SK-N-SH (cell line): ENCODE results near the gene DHX29.

ENCODE experiments used
- TF ChIP-seq, protein P1 (sequence below): IDR thresholded peaks from 2 replicates; pipeline ENCODE4 v1.4.0; 2012; ENCODE audit warnings: low read depth, borderline replicate concordance
- TF ChIP-seq, protein P2 (sequence below): fragments of 200-600 bp; sonication (generic); IDR thresholded peaks from 2 replicates; pipeline ENCODE4 v1.6.1; 2017; ENCODE audit warnings: antibody characterized with exemption, mild to moderate bottlenecking, moderate library complexity
- TF ChIP-seq, protein P3 (sequence below): IDR thresholded peaks from 2 replicates; pipeline ENCODE4 v1.6.1; 2012; ENCODE audit warnings: mild to moderate bottlenecking, low read depth, low read length, moderate library complexity

DNA sequence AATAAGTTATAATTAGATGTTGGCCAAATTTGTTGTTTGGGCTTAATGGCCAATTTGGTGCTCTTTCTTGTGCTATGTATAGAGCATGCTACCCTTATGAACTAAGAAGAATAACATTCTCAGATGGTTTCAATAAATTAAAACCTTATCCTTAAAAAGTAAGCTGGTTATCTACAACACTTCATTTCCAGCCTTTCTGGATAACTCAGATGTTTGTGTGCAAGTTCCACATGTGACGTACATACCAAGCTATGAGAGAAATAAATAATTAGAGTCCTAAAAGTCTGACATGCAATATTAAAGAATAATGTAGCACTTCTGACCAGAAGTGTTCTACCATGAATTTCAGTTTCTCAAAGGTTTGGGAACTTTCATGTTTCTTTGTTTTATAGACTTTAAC, 12.0 kb upstream of the DHX29 start:
- TF ChIP-seq, protein P1, sequence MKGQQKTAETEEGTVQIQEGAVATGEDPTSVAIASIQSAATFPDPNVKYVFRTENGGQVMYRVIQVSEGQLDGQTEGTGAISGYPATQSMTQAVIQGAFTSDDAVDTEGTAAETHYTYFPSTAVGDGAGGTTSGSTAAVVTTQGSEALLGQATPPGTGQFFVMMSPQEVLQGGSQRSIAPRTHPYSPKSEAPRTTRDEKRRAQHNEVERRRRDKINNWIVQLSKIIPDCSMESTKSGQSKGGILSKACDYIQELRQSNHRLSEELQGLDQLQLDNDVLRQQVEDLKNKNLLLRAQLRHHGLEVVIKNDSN: no peak
- TF ChIP-seq, protein P2, sequence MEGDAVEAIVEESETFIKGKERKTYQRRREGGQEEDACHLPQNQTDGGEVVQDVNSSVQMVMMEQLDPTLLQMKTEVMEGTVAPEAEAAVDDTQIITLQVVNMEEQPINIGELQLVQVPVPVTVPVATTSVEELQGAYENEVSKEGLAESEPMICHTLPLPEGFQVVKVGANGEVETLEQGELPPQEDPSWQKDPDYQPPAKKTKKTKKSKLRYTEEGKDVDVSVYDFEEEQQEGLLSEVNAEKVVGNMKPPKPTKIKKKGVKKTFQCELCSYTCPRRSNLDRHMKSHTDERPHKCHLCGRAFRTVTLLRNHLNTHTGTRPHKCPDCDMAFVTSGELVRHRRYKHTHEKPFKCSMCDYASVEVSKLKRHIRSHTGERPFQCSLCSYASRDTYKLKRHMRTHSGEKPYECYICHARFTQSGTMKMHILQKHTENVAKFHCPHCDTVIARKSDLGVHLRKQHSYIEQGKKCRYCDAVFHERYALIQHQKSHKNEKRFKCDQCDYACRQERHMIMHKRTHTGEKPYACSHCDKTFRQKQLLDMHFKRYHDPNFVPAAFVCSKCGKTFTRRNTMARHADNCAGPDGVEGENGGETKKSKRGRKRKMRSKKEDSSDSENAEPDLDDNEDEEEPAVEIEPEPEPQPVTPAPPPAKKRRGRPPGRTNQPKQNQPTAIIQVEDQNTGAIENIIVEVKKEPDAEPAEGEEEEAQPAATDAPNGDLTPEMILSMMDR: no peak
- TF ChIP-seq, protein P3, sequence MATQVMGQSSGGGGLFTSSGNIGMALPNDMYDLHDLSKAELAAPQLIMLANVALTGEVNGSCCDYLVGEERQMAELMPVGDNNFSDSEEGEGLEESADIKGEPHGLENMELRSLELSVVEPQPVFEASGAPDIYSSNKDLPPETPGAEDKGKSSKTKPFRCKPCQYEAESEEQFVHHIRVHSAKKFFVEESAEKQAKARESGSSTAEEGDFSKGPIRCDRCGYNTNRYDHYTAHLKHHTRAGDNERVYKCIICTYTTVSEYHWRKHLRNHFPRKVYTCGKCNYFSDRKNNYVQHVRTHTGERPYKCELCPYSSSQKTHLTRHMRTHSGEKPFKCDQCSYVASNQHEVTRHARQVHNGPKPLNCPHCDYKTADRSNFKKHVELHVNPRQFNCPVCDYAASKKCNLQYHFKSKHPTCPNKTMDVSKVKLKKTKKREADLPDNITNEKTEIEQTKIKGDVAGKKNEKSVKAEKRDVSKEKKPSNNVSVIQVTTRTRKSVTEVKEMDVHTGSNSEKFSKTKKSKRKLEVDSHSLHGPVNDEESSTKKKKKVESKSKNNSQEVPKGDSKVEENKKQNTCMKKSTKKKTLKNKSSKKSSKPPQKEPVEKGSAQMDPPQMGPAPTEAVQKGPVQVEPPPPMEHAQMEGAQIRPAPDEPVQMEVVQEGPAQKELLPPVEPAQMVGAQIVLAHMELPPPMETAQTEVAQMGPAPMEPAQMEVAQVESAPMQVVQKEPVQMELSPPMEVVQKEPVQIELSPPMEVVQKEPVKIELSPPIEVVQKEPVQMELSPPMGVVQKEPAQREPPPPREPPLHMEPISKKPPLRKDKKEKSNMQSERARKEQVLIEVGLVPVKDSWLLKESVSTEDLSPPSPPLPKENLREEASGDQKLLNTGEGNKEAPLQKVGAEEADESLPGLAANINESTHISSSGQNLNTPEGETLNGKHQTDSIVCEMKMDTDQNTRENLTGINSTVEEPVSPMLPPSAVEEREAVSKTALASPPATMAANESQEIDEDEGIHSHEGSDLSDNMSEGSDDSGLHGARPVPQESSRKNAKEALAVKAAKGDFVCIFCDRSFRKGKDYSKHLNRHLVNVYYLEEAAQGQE: no peak
